ENCODE results near the gene FRS2. TPM values are rescaled to one million over a fixed set of nuclear protein-coding genes. Genes with fewer than 3 reads are reported as not detected.
A peak's percentile ranks its signal among the peaks of the same experiment; 100 is the strongest.

Gene FRS2
- total RNA-seq, 4 donors from 2014 or later: 22.6 to 42.0 (median 29.2) TPM

- no peak for DNase-seq
- 64 to 72% methylated on average over 1 of the region's 1 CpG for WGBS, 2 donors
- no peak overlapping the region for H3K4me3 ChIP-seq
- no peaks in the 10 kb centered on the region for H3K27me3 ChIP-seq
- no peaks in the 10 kb centered on the region for H3K9me3 ChIP-seq
- TF ChIP-seq CTCF (IDR thresholded peaks at IDR 0.05): no peak
- no peak for TF ChIP-seq POLR2A (IDR thresholded peaks at IDR 0.05)
- H3K4me1 ChIP-seq: peaks cover 0 to 14% (median 0%) of the 10 kb centered on the region in 3 donors
- no peaks in the 10 kb centered on the region for H3K36me3 ChIP-seq
- H3K27ac ChIP-seq: no peak overlapping the region
- intact Hi-C loops (cut with DNase I): no loop called here
These were observed 5.8 kb upstream of the FRS2 start for GRCh38 chr12:69464428-69464827.

GRCh38 chr12:69466867-69467266 lies 3.3 kb upstream of the FRS2 start:
- Histone ChIP-seq H3K9me3 (no peaks in the 10 kb centered on the region), H3K4me1 (peaks cover 6 to 31% (median 9%) of the 10 kb centered on the region in 3 donors), H3K27me3 (no peaks in the 10 kb centered on the region), H3K36me3 (no peaks in the 10 kb centered on the region), H3K27ac (no peak overlapping the region), H3K4me3 (no peak overlapping the region)
- TF ChIP-seq CTCF (IDR thresholded peaks at IDR 0.05) (no peak), POLR2A (IDR thresholded peaks at IDR 0.05) (no peak)
- DNase-seq: no peak
- 85 to 100% methylated on average over 1 of the region's 1 CpG for WGBS, 2 donors
- intact Hi-C loops (cut with DNase I): no loop called here

GRCh38 chr12:69467366-69467765 lies 2.8 kb upstream of the FRS2 start:
- no peak overlapping the region for H3K4me3 ChIP-seq
- H3K27me3 ChIP-seq: no peaks in the 10 kb centered on the region
- peaks cover 6 to 36% (median 14%) of the 10 kb centered on the region in 3 donors for H3K4me1 ChIP-seq
- DNase-seq: no peak
- intact Hi-C loops (cut with DNase I): no loop called here
- no peak overlapping the region for H3K27ac ChIP-seq
- H3K36me3 ChIP-seq: no peaks in the 10 kb centered on the region
- no peaks in the 10 kb centered on the region for H3K9me3 ChIP-seq
- 43 to 54% methylated on average over 4 of the region's 4 CpGs for WGBS, 2 donors
- no peak for TF ChIP-seq CTCF (IDR thresholded peaks at IDR 0.05)
- TF ChIP-seq POLR2A (IDR thresholded peaks at IDR 0.05): no peak

GRCh38 chr12:69468237-69469026 lies 1.8 kb upstream of the FRS2 start:
- no peak overlapping the region for H3K4me3 ChIP-seq
- TF ChIP-seq POLR2A (IDR thresholded peaks at IDR 0.05) (no peak), CTCF (IDR thresholded peaks at IDR 0.05) (no peak)
- H3K27ac ChIP-seq: no peak overlapping the region
- DNase-seq: no peak
- WGBS, 2 donors: 49 to 56% methylated on average over 6 to 7 of the region's 7 CpGs
- peaks cover 6 to 47% (median 23%) of the 10 kb centered on the region in 3 donors for H3K4me1 ChIP-seq
- H3K9me3 ChIP-seq: no peaks in the 10 kb centered on the region
- no peaks in the 10 kb centered on the region for H3K36me3 ChIP-seq
- intact Hi-C loops (cut with DNase I): no loop called here
- no peaks in the 10 kb centered on the region for H3K27me3 ChIP-seq

GRCh38 chr12:69469854-69470188 lies 367 bp upstream of the FRS2 start:
- Histone ChIP-seq H3K9me3 (no peaks in the 10 kb centered on the region), H3K36me3 (no peaks in the 10 kb centered on the region), H3K27me3 (no peaks in the 10 kb centered on the region), H3K4me3 (peak overlapping the region; percentile 85 to 95 (median 90)), H3K4me1 (peaks cover 6 to 61% (median 34%) of the 10 kb centered on the region in 3 donors), H3K27ac (peak overlapping the region; percentile 91 to 97 (median 94))
- TF ChIP-seq POLR2A (IDR thresholded peaks at IDR 0.05): no peak
- TF ChIP-seq CTCF (IDR thresholded peaks at IDR 0.05): no peak
- intact Hi-C loops (cut with DNase I): no loop called here
- DNase-seq: no peak
- 9 to 18% methylated on average over 10 of the region's 10 CpGs for WGBS, 2 donors

Measured in esophagus squamous epithelium (tissue), 5 donors.